OCI-LY1 (cell line): ENCODE measurements around the gene LAMC2.

Experiments used
- EZH2 ChIP-seq: fragments of 200-600 bp; sonication (generic), shearing (Covaris generic); IDR thresholded peaks from 2 replicates; pipeline ENCODE4 v1.8.0; 2017; ENCODE audit warnings: borderline replicate concordance, mixed run types, mild to moderate bottlenecking, antibody characterized with exemption, low read length, moderate library complexity, mixed read lengths
- TF ChIP-seq, protein P1 (sequence below): fragments of 200-600 bp; sonication (generic), shearing (Covaris generic); IDR thresholded peaks from 2 replicates; pipeline ENCODE4 v1.5.1; 2017; ENCODE audit warnings: mild to moderate bottlenecking, antibody characterized with exemption, low read length, moderate library complexity, mixed read lengths

DNA sequence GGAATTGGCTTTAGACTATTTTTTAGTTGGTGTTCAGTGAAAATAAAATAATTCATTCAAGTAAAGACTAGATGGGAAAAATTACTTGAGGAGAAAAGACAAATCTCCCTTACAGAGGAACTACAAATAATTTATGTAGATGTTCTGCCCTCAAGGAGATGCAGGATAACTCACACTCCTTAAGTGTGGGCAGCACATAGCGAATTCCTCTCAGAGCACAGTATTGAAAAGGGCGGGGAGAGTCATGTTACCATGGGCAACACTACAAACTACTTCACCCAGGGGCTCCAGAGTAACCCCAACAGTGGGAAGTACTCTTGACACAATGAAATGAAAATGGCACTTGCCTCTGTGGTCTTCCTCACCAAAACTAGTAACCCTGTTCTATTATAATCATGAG lies 20.6 kb upstream of the LAMC2 start:
- TF ChIP-seq, protein P1, sequence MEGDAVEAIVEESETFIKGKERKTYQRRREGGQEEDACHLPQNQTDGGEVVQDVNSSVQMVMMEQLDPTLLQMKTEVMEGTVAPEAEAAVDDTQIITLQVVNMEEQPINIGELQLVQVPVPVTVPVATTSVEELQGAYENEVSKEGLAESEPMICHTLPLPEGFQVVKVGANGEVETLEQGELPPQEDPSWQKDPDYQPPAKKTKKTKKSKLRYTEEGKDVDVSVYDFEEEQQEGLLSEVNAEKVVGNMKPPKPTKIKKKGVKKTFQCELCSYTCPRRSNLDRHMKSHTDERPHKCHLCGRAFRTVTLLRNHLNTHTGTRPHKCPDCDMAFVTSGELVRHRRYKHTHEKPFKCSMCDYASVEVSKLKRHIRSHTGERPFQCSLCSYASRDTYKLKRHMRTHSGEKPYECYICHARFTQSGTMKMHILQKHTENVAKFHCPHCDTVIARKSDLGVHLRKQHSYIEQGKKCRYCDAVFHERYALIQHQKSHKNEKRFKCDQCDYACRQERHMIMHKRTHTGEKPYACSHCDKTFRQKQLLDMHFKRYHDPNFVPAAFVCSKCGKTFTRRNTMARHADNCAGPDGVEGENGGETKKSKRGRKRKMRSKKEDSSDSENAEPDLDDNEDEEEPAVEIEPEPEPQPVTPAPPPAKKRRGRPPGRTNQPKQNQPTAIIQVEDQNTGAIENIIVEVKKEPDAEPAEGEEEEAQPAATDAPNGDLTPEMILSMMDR: no peak
- no peak for TF ChIP-seq EZH2
